ENCODE measurements around the gene FBLN5.
A peak's percentile ranks its signal among the peaks of the same experiment; 100 is the strongest.
"Not testable (repeated sequence)": the region's sequence is repeated elsewhere in the genome, so short reads cannot be mapped to it uniquely, and the experiment has no call there.

Gene FBLN5

GRCh38 chr14:91866061-91866460 is 81.4 kb downstream of the FBLN5 start:
- DNase-seq (ENCODE audit: low spot score) = no peak

GRCh38 chr14:91862417-91862816 is 85.1 kb downstream of the FBLN5 start:
- no peak for DNase-seq (ENCODE audit: low spot score)

- no peak for DNase-seq (ENCODE audit: low spot score)
These were observed 86.4 kb downstream of the FBLN5 start for GRCh38 chr14:91861091-91861490.

- DNase-seq (ENCODE audit: low spot score) = no peak
These were observed 87.3 kb downstream of the FBLN5 start for GRCh38 chr14:91860238-91860637.

- peak; percentile 37 for DNase-seq (ENCODE audit: low spot score)
These were observed 88.8 kb downstream of the FBLN5 start for GRCh38 chr14:91858536-91859275.

- DNase-seq (ENCODE audit: low spot score) = no peak
These were observed 89.9 kb downstream of the FBLN5 start for GRCh38 chr14:91857614-91858013.

GRCh38 chr14:91854327-91854934 is 93.1 kb downstream of the FBLN5 start:
- DNase-seq (ENCODE audit: low spot score) = no peak

- no peak for DNase-seq (ENCODE audit: low spot score)
These were observed 95.9 kb downstream of the FBLN5 start for GRCh38 chr14:91851563-91851962.

GRCh38 chr14:91848504-91849001 is 98.9 kb downstream of the FBLN5 start:
- DNase-seq (ENCODE audit: low spot score) = no peak

- DNase-seq (ENCODE audit: low spot score) = no peak
These were observed 99.8 kb downstream of the FBLN5 start for GRCh38 chr14:91847693-91848092.

- no peak for DNase-seq (ENCODE audit: low spot score)
These were observed 101.8 kb downstream of the FBLN5 start for GRCh38 chr14:91845652-91846051.

- DNase-seq (ENCODE audit: low spot score) = not testable (repeated sequence)
These were observed 102.4 kb downstream of the FBLN5 start for GRCh38 chr14:91845056-91845455.

GRCh38 chr14:91844029-91844428 is 103.5 kb downstream of the FBLN5 start:
- DNase-seq (ENCODE audit: low spot score) = no peak

GRCh38 chr14:91843437-91843836 is 104.1 kb downstream of the FBLN5 start:
- no peak for DNase-seq (ENCODE audit: low spot score)

- DNase-seq (ENCODE audit: low spot score) = no peak
These were observed 106.4 kb downstream of the FBLN5 start for GRCh38 chr14:91841065-91841464.

- no peak for DNase-seq (ENCODE audit: low spot score)
These were observed 107.7 kb downstream of the FBLN5 start for GRCh38 chr14:91839749-91840148.

GRCh38 chr14:91837076-91837475 is 110.4 kb downstream of the FBLN5 start:
- DNase-seq (ENCODE audit: low spot score) = no peak

- DNase-seq (ENCODE audit: low spot score) = no peak
These were observed 111.3 kb downstream of the FBLN5 start for GRCh38 chr14:91835920-91836843.

- no peak for DNase-seq (ENCODE audit: low spot score)
These were observed 112.1 kb downstream of the FBLN5 start for GRCh38 chr14:91835197-91835919.

- DNase-seq (ENCODE audit: low spot score) = no peak
These were observed 112.9 kb downstream of the FBLN5 start for GRCh38 chr14:91834571-91834970.

GRCh38 chr14:91831337-91831736 is 116.2 kb downstream of the FBLN5 start:
- DNase-seq (ENCODE audit: low spot score) = no peak

GRCh38 chr14:91830777-91831176 is 116.7 kb downstream of the FBLN5 start:
- no peak for DNase-seq (ENCODE audit: low spot score)
